Trophoblast cell (in vitro differentiated cells and primary cell): ENCODE measurements around the gene PPP2R3B.

Experiments used
- DNase-seq, 2 donors: peaks; one replicate each; pipeline ENCODE4 v3.0.0-alpha.2; 2016
- H2AFZ ChIP-seq: 2 replicates; pipeline ENCODE4 v1.6.1; 2013; ENCODE audit warnings: low read length, moderate library complexity, mild to moderate bottlenecking; ENCODE audit not compliant: insufficient read depth, poor library complexity
- H2AK5ac ChIP-seq: 2 replicates; pipeline ENCODE4 v1.6.1; 2013; ENCODE audit warnings: mild to moderate bottlenecking, low read length
- H2BK120ac ChIP-seq: 2 replicates; pipeline ENCODE4 v1.6.1; 2013; ENCODE audit warnings: low read length, mild to moderate bottlenecking, moderate library complexity; ENCODE audit not compliant: insufficient read depth, poor library complexity
- H2BK12ac ChIP-seq: 2 replicates; pipeline ENCODE4 v1.6.1; 2013; ENCODE audit warnings: mild to moderate bottlenecking, low read length, moderate library complexity
- H2BK5ac ChIP-seq: 2 replicates; pipeline ENCODE4 v1.6.1; 2013; ENCODE audit warnings: low read length, low read depth, moderate library complexity, mild to moderate bottlenecking; ENCODE audit not compliant: poor library complexity
- H3K14ac ChIP-seq: 2 replicates; pipeline ENCODE4 v1.6.1; 2013; ENCODE audit warnings: mild to moderate bottlenecking, low read length
- H3K18ac ChIP-seq: 2 replicates; pipeline ENCODE4 v1.6.1; 2013; ENCODE audit warnings: mild to moderate bottlenecking, low read length
- H3K23ac ChIP-seq: 2 replicates; pipeline ENCODE4 v1.6.1; 2013; ENCODE audit warnings: low read length
- H3K27ac ChIP-seq: 2 replicates; pipeline ENCODE4 v1.5.1; 2013; ENCODE audit warnings: low read depth, mild to moderate bottlenecking, inconsistent platforms, low read length, moderate library complexity
- H3K27me3 ChIP-seq: 2 replicates; pipeline ENCODE4 v1.6.1; 2013; ENCODE audit warnings: inconsistent platforms, mild to moderate bottlenecking, low read length, moderate library complexity; ENCODE audit not compliant: insufficient read depth
- H3K36me3 ChIP-seq, 2 experiments: 1 replicate in 1 of 2; 2 replicates in 1 of 2; pipeline ENCODE4 v1.6.1; 2013; ENCODE audit warnings: low read length in 2 of 2, mild to moderate bottlenecking in 2 of 2, moderate library complexity in 1 of 2; ENCODE audit not compliant: insufficient read depth in 2 of 2, control insufficient read depth in 1 of 2
- H3K4ac ChIP-seq: 2 replicates; pipeline ENCODE4 v1.6.1; 2013; ENCODE audit warnings: low read depth, mild to moderate bottlenecking, low read length, moderate library complexity
- H3K4me1 ChIP-seq, 2 experiments: 1 replicate in 1 of 2; 2 replicates in 1 of 2; pipeline ENCODE4 v1.6.1; 2013; ENCODE audit warnings: low read length in 2 of 2, mild to moderate bottlenecking in 2 of 2, moderate library complexity in 1 of 2; ENCODE audit not compliant: insufficient read depth in 2 of 2, control insufficient read depth in 1 of 2
- H3K4me2 ChIP-seq: 2 replicates; pipeline ENCODE4 v1.6.1; 2013; ENCODE audit warnings: inconsistent platforms, mild to moderate bottlenecking, low read length, moderate library complexity
- H3K4me3 ChIP-seq: 2 replicates; pipeline ENCODE4 v1.5.1; 2013; ENCODE audit warnings: mild to moderate bottlenecking, low read depth, low read length, inconsistent platforms
- H3K79me1 ChIP-seq: one replicate; pipeline ENCODE4 v1.6.1; 2013; ENCODE audit warnings: low read length
- H3K79me2 ChIP-seq: 2 replicates; pipeline ENCODE4 v1.6.1; 2013; ENCODE audit warnings: low read length, mild to moderate bottlenecking; ENCODE audit not compliant: control insufficient read depth, insufficient read depth, poor library complexity
- H3K9ac ChIP-seq: 2 replicates; pipeline ENCODE4 v1.6.1; 2013; ENCODE audit warnings: mild to moderate bottlenecking, low read length
- H3K9me3 ChIP-seq: 2 replicates; pipeline ENCODE4 v1.6.1; 2013; ENCODE audit warnings: low read depth, mild to moderate bottlenecking, control low read depth, inconsistent platforms, low read length; ENCODE audit not compliant: insufficient read depth
- H4K12ac ChIP-seq: 2 replicates; pipeline ENCODE4 v1.6.1; 2013; ENCODE audit warnings: low read depth, mild to moderate bottlenecking, low read length, moderate library complexity
- H4K8ac ChIP-seq: 2 replicates; pipeline ENCODE4 v1.6.1; 2013; ENCODE audit warnings: low read depth, mild to moderate bottlenecking, low read length, moderate library complexity
- H4K91ac ChIP-seq: one replicate; pipeline ENCODE4 v1.6.1; 2013; ENCODE audit warnings: low read depth, mild to moderate bottlenecking, low read length, moderate library complexity
- WGBS: extraction: QIAGEN DNeasy Blood & Tissue Kit; methylation state at CpG from one replicate; pipeline ENCODE4 v1.1.7; 2013; ENCODE audit warnings: missing lambda C conversion rate; ENCODE audit not compliant: insufficient read length, insufficient coverage; ENCODE audit errors: extremely low coverage; 5-methylcytosine and 5-hydroxymethylcytosine counted together

The PPP2R3B gene

DNA sequence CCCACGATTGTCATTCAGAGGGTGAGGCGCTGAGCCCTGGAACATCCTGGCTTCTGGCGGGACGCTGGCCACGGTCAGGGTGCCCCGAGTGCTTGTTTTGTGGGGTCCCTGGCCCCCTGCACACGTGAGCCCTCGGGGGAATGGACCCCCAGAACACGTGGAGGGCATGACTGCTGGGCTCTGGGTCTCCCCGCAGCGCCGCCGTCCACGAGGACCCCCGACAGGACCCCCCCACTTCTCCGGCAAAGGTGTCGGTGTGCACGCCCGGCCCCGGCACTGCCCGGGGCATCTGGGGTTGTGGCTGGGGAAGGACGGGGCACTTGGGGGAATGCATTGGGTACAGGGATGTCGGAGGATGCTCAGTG is 54.2 kb downstream of the PPP2R3B start:
- Histone ChIP-seq H3K4ac (no peak overlapping the region), H3K4me1 (peaks cover 8 to 9% of the 10 kb centered on the region in 2 experiments), H3K14ac (no peak overlapping the region), H3K79me2 (no peaks in the 10 kb centered on the region), H2AFZ (no peak overlapping the region), H3K4me2 (no peak overlapping the region), H3K9ac (no peak overlapping the region), H2BK12ac (no peak overlapping the region), H3K27ac (no peak overlapping the region), H2BK5ac (no peak overlapping the region), H3K36me3 (peaks cover 32 to 36% of the 10 kb centered on the region in 2 experiments), H4K12ac (peak overlapping the region; percentile 36), H4K8ac (no peak overlapping the region), H4K91ac (no peak overlapping the region), H3K23ac (no peak overlapping the region), H3K27me3 (no peaks in the 10 kb centered on the region), H3K4me3 (peak overlapping the region; percentile 28), H2BK120ac (no peak overlapping the region), H2AK5ac (no peak overlapping the region), H3K9me3 (peaks cover 9% of the 10 kb centered on the region), H3K18ac (no peak overlapping the region), H3K79me1 (peaks cover 2% of the 10 kb centered on the region)
- DNase-seq, result no peak
- no CpG with 5 or more reads among the region's 23 CpGs for WGBS

DNA sequence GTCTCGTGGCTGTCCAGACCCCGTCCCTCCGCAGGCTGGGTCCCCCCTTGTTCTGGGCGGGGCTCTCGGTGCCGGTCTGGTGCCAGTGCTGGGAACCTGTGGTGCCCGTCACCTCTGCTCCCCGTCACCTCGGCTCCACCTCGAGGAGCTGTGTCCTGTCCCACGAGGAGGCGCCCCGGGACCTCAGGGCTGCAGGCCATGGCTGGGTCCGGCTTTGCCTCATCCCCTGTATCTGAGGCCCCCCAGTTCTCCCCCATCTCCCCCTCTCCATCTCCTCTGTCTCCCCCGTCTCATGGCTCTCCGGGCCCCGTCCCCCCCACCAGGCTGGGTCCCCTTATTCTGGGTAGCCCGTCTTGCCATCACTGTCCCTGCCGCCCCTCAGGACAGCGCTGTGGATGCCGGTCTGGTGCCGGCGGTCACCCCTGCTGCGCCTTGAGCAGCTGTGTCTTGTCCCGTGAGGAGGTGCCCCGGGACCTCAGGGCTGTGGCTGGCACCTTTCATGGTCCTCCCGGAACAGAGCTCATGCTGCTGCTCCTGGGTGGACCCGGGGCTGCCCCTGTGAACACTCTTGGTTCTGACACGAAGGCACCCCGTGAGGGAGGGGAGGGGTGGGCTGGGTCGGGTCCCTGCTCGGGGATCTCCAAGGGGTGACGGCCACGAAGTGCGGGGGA is 54.7 kb downstream of the PPP2R3B start:
- Histone ChIP-seq H2BK120ac (no peak overlapping the region), H3K4ac (no peak overlapping the region), H4K12ac (peak overlapping the region; percentile 27), H3K4me3 (no peak overlapping the region), H3K23ac (no peak overlapping the region), H2BK12ac (peak overlapping the region; percentile 1), H4K91ac (peak overlapping the region; percentile 10), H3K9me3 (peaks cover 8% of the 10 kb centered on the region), H3K9ac (no peak overlapping the region), H4K8ac (no peak overlapping the region), H2AK5ac (no peak overlapping the region), H3K36me3 (peaks cover 29 to 33% of the 10 kb centered on the region in 2 experiments), H3K4me2 (peak overlapping the region; percentile 6), H3K27ac (no peak overlapping the region), H3K79me2 (no peaks in the 10 kb centered on the region), H3K27me3 (no peaks in the 10 kb centered on the region), H3K79me1 (peaks cover 2% of the 10 kb centered on the region), H2AFZ (no peak overlapping the region), H3K14ac (no peak overlapping the region), H3K18ac (no peak overlapping the region), H3K4me1 (peaks cover 8 to 9% of the 10 kb centered on the region in 2 experiments), H2BK5ac (no peak overlapping the region)
- WGBS, result no CpG with 5 or more reads among the region's 35 CpGs
- DNase-seq, result no peak

DNA sequence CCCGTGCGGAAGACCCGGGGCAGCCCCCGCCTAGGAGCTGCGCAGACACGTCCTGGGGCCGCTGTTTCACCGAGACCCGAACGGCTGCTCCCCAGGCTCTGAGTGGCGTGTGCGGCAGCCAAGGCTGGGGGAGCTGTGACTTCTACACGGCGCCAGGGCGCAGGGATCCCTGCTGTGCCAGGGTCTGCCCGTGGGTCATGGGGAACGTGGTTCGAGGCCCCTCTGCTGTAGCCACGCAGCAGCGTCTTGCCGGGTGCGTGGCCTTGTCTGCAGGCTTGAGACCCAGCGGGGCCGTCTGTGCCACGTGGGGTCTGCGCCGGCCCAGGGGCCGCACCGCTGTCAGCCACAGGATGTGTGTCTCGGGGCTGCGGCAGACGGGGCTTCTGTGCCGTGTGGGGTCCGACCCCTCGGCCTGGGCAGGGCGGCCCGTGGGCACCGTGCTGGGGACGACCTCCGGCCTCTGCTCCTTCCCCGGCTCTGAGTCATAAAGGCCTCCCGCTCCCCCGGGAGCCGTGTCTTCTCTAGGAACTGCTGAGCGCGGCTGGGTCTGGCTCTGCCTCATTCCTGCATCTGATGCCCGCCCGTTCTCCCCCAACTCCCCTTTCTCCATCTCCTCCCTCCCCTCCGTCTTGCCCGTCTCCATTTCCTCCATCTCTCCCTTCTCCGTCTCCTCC is 55.4 kb downstream of the PPP2R3B start:
- H3K18ac ChIP-seq, result no peak overlapping the region
- peaks cover 7% of the 10 kb centered on the region for H3K9me3 ChIP-seq
- no peak overlapping the region for H2BK12ac ChIP-seq
- no peak overlapping the region for H3K4ac ChIP-seq
- peak in 1 of 2 donors; percentile 29 for DNase-seq
- H4K8ac ChIP-seq, result peak overlapping the region; percentile 0
- peak overlapping the region; percentile 10 for H4K91ac ChIP-seq
- peaks cover 8 to 9% of the 10 kb centered on the region in 2 experiments for H3K4me1 ChIP-seq
- no peak overlapping the region for H3K23ac ChIP-seq
- no peak overlapping the region for H3K14ac ChIP-seq
- peak overlapping the region; percentile 6 for H3K4me2 ChIP-seq
- peaks cover 2% of the 10 kb centered on the region for H3K79me1 ChIP-seq
- H2AFZ ChIP-seq, result no peak overlapping the region
- H3K36me3 ChIP-seq, result peaks cover 27 to 29% of the 10 kb centered on the region in 2 experiments
- H3K27ac ChIP-seq, result no peak overlapping the region
- H3K9ac ChIP-seq, result no peak overlapping the region
- WGBS, result 100% methylated on average over 3 of the region's 51 CpGs
- no peak overlapping the region for H2BK120ac ChIP-seq
- peak overlapping the region; percentile 27 for H4K12ac ChIP-seq
- no peaks in the 10 kb centered on the region for H3K27me3 ChIP-seq
- no peaks in the 10 kb centered on the region for H3K79me2 ChIP-seq
- H2BK5ac ChIP-seq, result no peak overlapping the region
- H2AK5ac ChIP-seq, result no peak overlapping the region
- H3K4me3 ChIP-seq, result peak overlapping the region; percentile 5

DNA sequence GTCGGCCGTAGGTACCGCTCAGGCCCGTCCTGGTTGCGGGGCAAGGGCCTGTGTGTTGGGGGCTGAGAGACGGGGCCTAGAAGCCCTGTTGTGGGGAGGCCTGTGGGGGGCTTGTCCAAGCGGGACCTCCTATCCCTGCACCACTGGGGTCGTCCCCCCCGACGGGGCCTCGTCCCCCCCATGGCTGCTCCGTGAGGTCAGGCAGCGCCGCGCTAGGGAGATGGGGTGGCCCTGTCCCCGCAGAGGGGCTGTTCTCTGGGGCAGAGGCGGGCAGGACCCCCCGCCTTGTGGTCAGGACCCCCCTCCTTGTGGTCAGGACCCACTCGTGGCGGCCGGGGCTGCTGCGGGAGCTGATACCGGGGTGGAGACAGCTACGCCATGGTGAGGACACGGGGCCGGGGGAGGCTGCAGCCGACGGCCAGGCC is 56.0 kb downstream of the PPP2R3B start:
- Histone ChIP-seq H4K91ac (no peak overlapping the region), H2BK12ac (no peak overlapping the region), H3K79me1 (peaks cover 2% of the 10 kb centered on the region), H3K36me3 (peaks cover 25 to 26% of the 10 kb centered on the region in 2 experiments), H3K4me2 (no peak overlapping the region), H3K18ac (no peak overlapping the region), H3K79me2 (no peaks in the 10 kb centered on the region), H3K14ac (no peak overlapping the region), H3K4me3 (no peak overlapping the region), H2AK5ac (no peak overlapping the region), H3K9ac (no peak overlapping the region), H3K9me3 (peaks cover 4% of the 10 kb centered on the region), H3K23ac (no peak overlapping the region), H3K4me1 (peaks cover 8 to 9% of the 10 kb centered on the region in 2 experiments), H3K27ac (no peak overlapping the region), H2BK120ac (no peak overlapping the region), H3K27me3 (no peaks in the 10 kb centered on the region), H2BK5ac (no peak overlapping the region), H4K8ac (no peak overlapping the region), H4K12ac (no peak overlapping the region), H2AFZ (no peak overlapping the region), H3K4ac (no peak overlapping the region)
- DNase-seq, result no peak
- WGBS, result no CpG with 5 or more reads among the region's 28 CpGs
